Amniotic epithelial cell (primary cell): ENCODE measurements around the gene FREY1.
A peak's percentile ranks its signal among the peaks of the same experiment; 100 is the strongest.

Experiments used
- DNase-seq: peaks from one replicate; pipeline ENCODE4 v3.0.0-alpha.2; 2010; ENCODE audit warnings: low read depth

The FREY1 gene

DNA sequence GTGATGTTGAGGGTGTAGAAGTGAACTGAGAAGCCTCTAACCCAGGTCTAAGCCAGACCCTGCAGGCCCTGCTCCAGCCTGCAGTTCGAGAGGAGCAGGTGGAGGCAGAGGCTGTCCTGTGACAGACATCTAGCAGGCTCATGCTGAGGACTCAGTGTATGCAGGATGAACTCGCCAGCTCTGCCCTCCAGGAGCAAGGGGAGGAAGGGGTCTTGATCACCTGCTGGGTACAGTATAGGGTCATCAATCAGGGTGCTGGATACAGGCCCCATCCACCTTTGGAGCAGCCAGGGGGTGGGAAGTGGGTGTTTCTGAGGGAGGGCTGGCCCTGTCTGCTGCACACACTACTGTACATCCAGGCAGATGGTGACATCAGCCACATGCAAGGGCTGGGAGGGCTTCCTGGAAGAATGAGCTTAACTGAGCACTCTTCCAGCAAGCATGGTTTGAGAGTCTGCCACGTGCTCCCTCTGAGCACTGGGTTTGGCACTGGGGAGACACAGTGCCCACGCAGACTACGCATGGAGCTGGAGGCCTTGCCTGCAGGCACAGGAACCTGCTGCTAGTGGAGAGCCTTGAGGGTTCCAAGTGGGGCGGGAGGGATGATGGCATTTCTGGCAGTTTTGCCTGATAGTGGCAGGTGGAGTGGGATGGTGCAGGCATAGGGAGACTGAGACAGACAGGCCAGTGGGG is 12.4 kb downstream of the FREY1 start:
- no peak for DNase-seq

- DNase-seq = no peak
Measured at GRCh38 chr11:45892856-45893255, 14.2 kb downstream of the FREY1 start.

- DNase-seq = no peak
Measured at GRCh38 chr11:45890886-45891550, 16.1 kb downstream of the FREY1 start.

DNA sequence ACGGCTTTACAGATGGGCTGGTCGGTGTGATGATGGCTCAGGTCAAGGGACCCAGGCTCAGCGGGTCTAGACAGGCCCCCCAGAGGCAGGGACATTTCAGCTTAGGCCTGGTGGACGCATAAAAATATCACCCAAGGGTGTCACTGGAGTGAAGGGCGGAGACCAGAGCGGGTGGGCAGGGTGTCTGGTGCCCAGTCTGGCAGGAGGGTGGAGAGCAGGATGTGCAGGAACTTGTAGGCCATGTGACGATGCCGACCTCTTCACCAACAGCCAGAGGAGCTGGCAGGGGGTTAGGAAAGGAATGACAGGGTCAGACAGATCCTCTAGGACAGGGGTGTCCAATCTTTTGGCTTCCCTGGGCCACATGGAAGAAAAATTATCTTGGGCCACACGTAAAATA is 17.1 kb downstream of the FREY1 start:
- no peak for DNase-seq

DNA sequence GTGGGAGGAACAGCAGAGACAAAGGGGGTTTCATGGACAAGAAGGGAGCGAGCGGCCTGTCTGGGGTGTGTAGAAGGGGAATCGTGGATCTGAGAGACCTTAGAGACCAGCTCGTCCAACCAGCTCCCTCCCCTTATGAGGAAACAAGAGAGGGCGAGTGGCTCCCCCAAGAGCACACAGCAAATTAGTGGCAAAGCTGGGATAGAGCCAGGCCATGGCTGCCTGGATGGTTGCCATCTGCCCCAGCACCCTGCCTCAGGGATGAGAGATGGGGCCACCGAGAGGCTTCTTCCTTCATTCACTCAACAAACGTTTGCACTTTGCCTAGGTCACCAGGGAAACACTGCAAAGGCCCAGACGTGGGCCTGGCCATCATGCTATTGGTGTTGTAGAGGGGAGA is 17.5 kb downstream of the FREY1 start:
- no peak for DNase-seq

DNA sequence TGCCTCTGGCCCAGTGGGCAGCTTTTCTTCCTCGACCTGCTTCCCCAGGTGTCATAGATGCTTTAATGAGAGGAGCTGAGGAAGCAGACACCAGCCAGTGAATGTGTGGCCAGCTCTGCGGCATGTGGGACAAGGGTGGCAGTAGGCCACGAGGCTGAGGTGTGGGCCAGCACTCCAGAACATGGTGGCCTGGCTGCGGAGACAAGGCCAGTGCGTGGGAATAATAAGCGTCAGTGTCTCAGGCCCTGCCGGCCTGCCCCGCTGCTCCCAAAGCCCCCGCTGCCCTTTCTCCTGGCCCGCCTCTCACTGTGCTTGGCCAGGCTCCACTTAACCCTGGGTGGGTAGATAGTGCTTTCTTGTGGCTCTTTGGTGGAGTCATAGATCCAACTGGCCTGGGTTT is 19.5 kb downstream of the FREY1 start:
- DNase-seq = no peak

- no peak for DNase-seq
Measured at GRCh38 chr11:45886816-45887520, 20.1 kb downstream of the FREY1 start.

GRCh38 chr11:45885921-45886721 is 20.9 kb downstream of the FREY1 start:
- no peak for DNase-seq

- DNase-seq = no peak
Measured at GRCh38 chr11:45885274-45885920, 21.7 kb downstream of the FREY1 start, which contains the start of gene MAPK8IP1. TSS of gene MAPK8IP1 (plus strand) at chr11:45885651. CDS start at chr11:45885821, 170 bp downstream.

GRCh38 chr11:45884596-45885185 is 22.4 kb downstream of the FREY1 start:
- DNase-seq = no peak

DNA sequence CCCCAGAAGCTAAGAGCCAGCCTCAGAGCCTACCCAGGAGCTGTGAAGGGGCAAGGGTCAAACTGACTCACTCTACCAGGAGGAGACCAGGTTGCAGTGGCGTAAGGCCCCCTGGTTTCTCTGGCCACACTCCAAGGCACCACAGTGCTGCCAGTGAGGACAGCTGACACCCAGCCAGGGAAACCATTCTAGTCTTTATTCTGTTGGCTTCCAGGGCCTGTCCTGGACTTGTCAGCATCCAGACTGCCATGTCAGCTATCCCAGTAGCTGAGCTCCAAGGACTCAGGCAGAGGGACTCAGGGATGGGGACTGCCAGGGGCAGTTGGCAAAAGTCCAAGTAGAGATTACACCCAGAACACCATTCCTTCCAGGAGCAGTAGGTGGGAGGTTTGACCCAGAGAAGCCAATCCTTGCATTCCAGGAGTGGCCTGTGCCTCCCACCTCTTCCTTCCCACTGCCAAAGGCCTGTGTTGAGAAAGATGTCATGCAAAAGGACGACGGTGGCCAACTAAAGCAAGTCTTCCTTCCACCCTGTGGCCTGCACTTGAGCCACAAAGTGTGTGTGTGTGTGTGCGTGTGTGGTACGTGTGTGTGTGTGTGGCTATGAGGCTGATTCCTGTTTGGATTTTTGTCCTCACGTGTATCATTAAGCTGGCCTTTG is 25.2 kb downstream of the FREY1 start:
- DNase-seq = peak; percentile 17

- DNase-seq = no peak
Measured at GRCh38 chr11:45880772-45881570, 26.1 kb downstream of the FREY1 start.

DNA sequence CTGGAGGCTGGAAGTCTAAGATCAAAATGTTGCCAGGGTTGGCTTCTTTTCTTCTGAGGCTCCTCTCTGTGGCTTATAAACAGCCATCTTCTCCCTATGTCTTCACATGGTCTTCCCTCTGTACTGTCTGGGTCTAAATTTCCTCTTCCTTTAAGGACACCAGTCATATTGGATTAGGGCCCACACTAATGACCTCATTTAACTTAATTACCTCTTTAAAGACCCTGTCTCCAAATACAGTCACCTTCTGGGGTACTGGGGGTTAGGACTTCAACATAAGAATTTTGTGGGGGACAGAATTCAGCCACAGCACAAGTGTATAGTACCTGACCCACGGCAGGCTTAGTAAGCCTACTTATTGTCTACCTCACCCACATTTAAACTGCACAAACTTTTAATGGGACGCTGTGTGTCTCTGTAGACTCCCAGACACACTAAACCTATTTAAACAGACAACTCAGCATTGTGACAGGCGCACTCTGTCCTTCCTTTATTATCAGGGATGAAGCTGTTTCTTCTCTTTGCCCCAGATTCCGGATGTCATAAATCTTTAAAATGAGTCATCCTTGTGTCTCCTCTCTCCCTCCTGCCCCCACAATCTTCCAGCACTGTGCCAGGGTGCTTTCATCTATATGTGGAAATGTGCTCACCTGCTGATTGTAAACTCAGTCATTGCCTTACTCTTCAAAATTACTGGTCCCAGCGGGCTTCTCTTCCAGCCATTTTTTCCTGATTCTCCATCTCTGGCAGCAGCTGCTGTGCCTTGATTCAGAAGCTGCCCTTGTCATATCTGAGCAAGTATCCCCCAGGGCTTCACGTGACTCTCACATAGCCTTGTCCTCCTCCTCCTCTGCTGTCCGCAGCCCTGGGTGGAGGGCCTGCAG is 27.0 kb downstream of the FREY1 start:
- peak; percentile 80 for DNase-seq

DNA sequence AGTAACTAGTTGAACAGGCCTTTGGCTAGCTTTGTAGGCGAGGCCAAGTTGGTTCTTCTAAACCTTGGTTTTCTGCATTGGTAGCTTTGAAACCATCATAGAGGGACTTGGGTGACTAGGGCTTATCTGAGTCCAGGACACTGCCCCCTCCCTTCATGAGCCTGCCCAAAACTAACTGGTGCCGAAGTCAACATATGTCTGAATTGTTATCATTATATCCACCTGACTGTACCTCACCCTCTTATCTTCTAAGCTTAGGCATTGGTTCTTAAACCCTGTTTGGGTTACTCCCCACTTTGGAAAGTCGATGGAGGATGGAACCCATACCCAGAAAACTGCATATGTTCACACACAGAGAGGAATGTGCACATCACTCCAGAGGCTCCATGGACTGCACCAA is 29.2 kb downstream of the FREY1 start:
- DNase-seq = no peak

DNA sequence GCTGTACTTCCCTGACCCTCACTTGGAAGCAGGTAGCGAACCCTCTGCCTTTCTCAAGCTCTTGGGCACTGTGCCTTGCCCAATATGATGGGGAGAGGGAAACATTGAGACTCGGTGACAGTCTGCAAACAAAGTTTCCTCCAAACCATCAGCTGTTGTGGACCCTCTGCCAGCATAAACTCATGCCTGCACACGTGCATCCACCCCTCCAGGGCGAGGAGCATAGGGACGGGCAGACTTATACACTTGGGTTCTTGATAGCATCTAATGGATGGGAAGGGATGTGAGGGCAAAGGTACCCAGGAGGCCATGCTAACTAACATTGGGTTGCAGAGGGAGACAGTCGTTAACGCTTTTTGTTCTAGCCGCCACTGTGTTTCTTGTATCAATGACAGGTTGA is 29.9 kb downstream of the FREY1 start:
- DNase-seq = no peak

GRCh38 chr11:45876401-45876800 is 30.7 kb downstream of the FREY1 start:
- DNase-seq = no peak

DNA sequence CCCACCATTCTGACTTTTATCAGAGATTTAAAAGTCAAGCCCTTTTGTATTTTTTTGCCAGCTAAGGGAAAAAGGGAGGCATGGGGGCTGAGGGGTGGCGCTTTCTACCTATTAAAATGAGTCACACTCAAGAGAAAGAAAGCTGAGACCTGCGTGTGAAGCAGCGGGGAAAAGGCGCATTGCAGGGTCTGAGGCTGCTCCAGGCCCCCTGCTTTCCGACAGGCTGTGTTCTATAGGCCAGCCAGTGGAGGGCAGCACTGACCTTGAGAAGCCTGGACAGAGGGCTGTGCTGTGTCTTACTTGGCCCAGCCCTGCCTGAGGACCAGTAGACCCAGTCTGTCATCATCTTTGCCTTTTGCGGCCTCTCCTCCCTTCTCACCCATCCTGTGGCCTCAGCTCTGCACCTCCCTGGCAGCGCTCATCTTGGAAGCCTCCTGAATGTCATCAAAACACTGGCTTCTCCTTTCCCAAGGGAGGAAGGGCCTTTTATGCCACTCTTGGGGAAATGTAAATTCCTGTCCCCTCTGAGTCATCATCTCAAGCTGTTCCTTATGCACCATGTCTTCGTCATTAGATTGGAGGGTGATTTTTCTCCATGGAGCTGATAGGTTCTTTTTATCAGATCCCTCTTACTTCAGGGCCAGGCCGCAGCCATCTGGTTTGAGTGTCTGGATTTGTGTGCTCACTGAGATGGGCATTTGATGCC is 34.3 kb downstream of the FREY1 start:
- peak; percentile 85 for DNase-seq

DNA sequence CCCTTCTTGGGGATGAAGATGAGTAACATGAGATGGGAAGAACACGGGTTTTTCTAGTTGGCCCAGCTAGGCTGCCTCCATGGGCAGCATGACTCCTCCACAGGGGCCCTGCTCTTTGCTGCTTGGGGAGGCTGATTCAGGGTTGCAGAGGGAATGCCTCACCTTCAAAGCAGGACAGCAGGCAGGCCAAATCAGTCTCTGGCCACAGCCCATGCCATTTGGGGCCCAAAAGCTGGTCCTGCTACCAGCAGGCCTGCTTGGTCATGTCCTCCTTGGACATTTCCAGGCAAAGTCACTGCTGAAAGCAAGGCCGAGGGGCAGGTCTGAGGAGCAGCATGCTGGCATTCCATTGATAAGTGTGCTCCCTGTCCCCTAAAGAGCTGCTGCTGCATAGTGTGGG is 35.4 kb downstream of the FREY1 start:
- DNase-seq = no peak
